ENCODE data around the gene TEAD2.
A peak's percentile ranks its signal among the peaks of the same experiment; 100 is the strongest.
"Not testable (repeated sequence)": the region's sequence is repeated elsewhere in the genome, so short reads cannot be mapped to it uniquely, and the experiment has no call there.

TEAD2 gene

GRCh38 chr19:49395581-49396407 is 33.6 kb upstream of the TEAD2 start:
- Mint-ChIP-seq H3K27ac (no peak overlapping the region), H3K36me3 (no peaks in the 10 kb centered on the region), H3K4me3 (no peak overlapping the region), H3K9me3 (no peaks in the 10 kb centered on the region), H3K4me1 (peaks cover 13% of the 10 kb centered on the region), H3K27me3 (peaks cover 5% of the 10 kb centered on the region)
- DNase-seq (ENCODE audit: low spot score in 2 of 2) = no peak
- no peak for ATAC-seq (ENCODE audit: low read depth)

GRCh38 chr19:49393881-49394280 is 31.7 kb upstream of the TEAD2 start:
- ATAC-seq (ENCODE audit: low read depth) = no peak
- Mint-ChIP-seq H3K4me1 (peaks cover 23% of the 10 kb centered on the region), H3K27ac (no peak overlapping the region), H3K27me3 (peaks cover 5% of the 10 kb centered on the region), H3K4me3 (no peak overlapping the region), H3K36me3 (no peaks in the 10 kb centered on the region), H3K9me3 (no peaks in the 10 kb centered on the region)
- DNase-seq (ENCODE audit: low spot score in 2 of 2) = no peak

- H3K27ac Mint-ChIP-seq = peak overlapping the region; percentile 70
- H3K4me1 Mint-ChIP-seq = peaks cover 29% of the 10 kb centered on the region
- DNase-seq (ENCODE audit: low spot score in 2 of 2) (peak; percentile 69 to 70), ATAC-seq (ENCODE audit: low read depth) (peak; percentile 50)
- no peaks in the 10 kb centered on the region for H3K36me3 Mint-ChIP-seq
- H3K9me3 Mint-ChIP-seq = peaks cover 1% of the 10 kb centered on the region
- no peaks in the 10 kb centered on the region for H3K27me3 Mint-ChIP-seq
- no peak overlapping the region for H3K4me3 Mint-ChIP-seq
Observed at GRCh38 chr19:49391581-49392399, 29.6 kb upstream of the TEAD2 start.

GRCh38 chr19:49390929-49391359 is 28.7 kb upstream of the TEAD2 start:
- peak; percentile 83 for ATAC-seq (ENCODE audit: low read depth)
- H3K4me1 Mint-ChIP-seq = peaks cover 29% of the 10 kb centered on the region
- peak overlapping the region; percentile 70 for H3K27ac Mint-ChIP-seq

GRCh38 chr19:49390131-49390928 is 28.1 kb upstream of the TEAD2 start:
- no peaks in the 10 kb centered on the region for H3K36me3 Mint-ChIP-seq
- H3K4me1 Mint-ChIP-seq = peaks cover 29% of the 10 kb centered on the region
- H3K4me3 Mint-ChIP-seq = peak overlapping the region; percentile 58
- peaks cover 1% of the 10 kb centered on the region for H3K9me3 Mint-ChIP-seq
- H3K27ac Mint-ChIP-seq = peak overlapping the region; percentile 70
- ATAC-seq (ENCODE audit: low read depth) (no peak), DNase-seq (ENCODE audit: low spot score in 2 of 2) (no peak)
- no peaks in the 10 kb centered on the region for H3K27me3 Mint-ChIP-seq

More at GRCh38 chr19:49390929-49391359, 28.7 kb upstream of the TEAD2 start:
- no peaks in the 10 kb centered on the region for H3K27me3 Mint-ChIP-seq
- H3K9me3 Mint-ChIP-seq = peaks cover 1% of the 10 kb centered on the region
- DNase-seq (ENCODE audit: low spot score in 2 of 2) = peak; percentile 40 to 61
- H3K4me3 Mint-ChIP-seq = peak overlapping the region; percentile 58
- H3K36me3 Mint-ChIP-seq = no peaks in the 10 kb centered on the region

- Mint-ChIP-seq H3K27ac (peak overlapping the region; percentile 70), H3K4me3 (no peak overlapping the region), H3K27me3 (no peaks in the 10 kb centered on the region), H3K4me1 (peaks cover 29% of the 10 kb centered on the region), H3K36me3 (no peaks in the 10 kb centered on the region), H3K9me3 (peaks cover 1% of the 10 kb centered on the region)
- ATAC-seq (ENCODE audit: low read depth) (no peak), DNase-seq (ENCODE audit: low spot score in 2 of 2) (no peak)
Observed at GRCh38 chr19:49389406-49389805, 27.2 kb upstream of the TEAD2 start.

GRCh38 chr19:49387936-49388372 is 25.7 kb upstream of the TEAD2 start, which contains the start of gene KASH5:
KASH5 (plus strand) TSS chr19:49388249; CDS start chr19:49390884, 2,635 bp downstream.
- DNase-seq (ENCODE audit: low spot score in 2 of 2) = peak; percentile 60 to 87
- H3K9me3 Mint-ChIP-seq = peaks cover 1% of the 10 kb centered on the region
- peak; percentile 65 for ATAC-seq (ENCODE audit: low read depth)
- no peaks in the 10 kb centered on the region for H3K36me3 Mint-ChIP-seq
- peak within 1 kb of the TSS; percentile 85 for H3K27ac Mint-ChIP-seq
- peak within 1 kb of the TSS; percentile 79 for H3K4me3 Mint-ChIP-seq
- H3K4me1 Mint-ChIP-seq = peaks cover 29% of the 10 kb centered on the region
- H3K27me3 Mint-ChIP-seq = no peaks in the 10 kb centered on the region

- DNase-seq (ENCODE audit: low spot score in 2 of 2) = no peak
- Mint-ChIP-seq H3K4me3 (no peak overlapping the region), H3K27me3 (no peaks in the 10 kb centered on the region), H3K36me3 (peaks cover 5% of the 10 kb centered on the region), H3K9me3 (peaks cover 7% of the 10 kb centered on the region), H3K27ac (no peak overlapping the region), H3K4me1 (peaks cover 8% of the 10 kb centered on the region)
- ATAC-seq (ENCODE audit: low read depth) = no peak
Observed at GRCh38 chr19:49383599-49383998, 21.4 kb upstream of the TEAD2 start.

- DNase-seq (ENCODE audit: low spot score in 2 of 2) = no peak
- Mint-ChIP-seq H3K27me3 (no peaks in the 10 kb centered on the region), H3K36me3 (peaks cover 5% of the 10 kb centered on the region), H3K4me3 (no peak overlapping the region), H3K9me3 (peaks cover 7% of the 10 kb centered on the region), H3K27ac (no peak overlapping the region), H3K4me1 (peaks cover 3% of the 10 kb centered on the region)
- no peak for ATAC-seq (ENCODE audit: low read depth)
Observed at GRCh38 chr19:49382639-49383038, 20.4 kb upstream of the TEAD2 start.

- Mint-ChIP-seq H3K4me1 (peaks cover 3% of the 10 kb centered on the region), H3K36me3 (peaks cover 7% of the 10 kb centered on the region), H3K27me3 (peaks cover 5% of the 10 kb centered on the region), H3K27ac (no peak overlapping the region), H3K4me3 (no peak overlapping the region), H3K9me3 (peaks cover 6% of the 10 kb centered on the region)
- ATAC-seq (ENCODE audit: low read depth) = no peak
- DNase-seq (ENCODE audit: low spot score in 2 of 2) = no peak
Observed at GRCh38 chr19:49380391-49380790, 18.2 kb upstream of the TEAD2 start.

GRCh38 chr19:49378512-49378911 is 16.3 kb upstream of the TEAD2 start:
- peaks cover 3% of the 10 kb centered on the region for H3K4me1 Mint-ChIP-seq
- DNase-seq (ENCODE audit: low spot score in 2 of 2) (no peak), ATAC-seq (ENCODE audit: low read depth) (no peak)
- H3K4me3 Mint-ChIP-seq = no peak overlapping the region
- H3K27me3 Mint-ChIP-seq = peaks cover 5% of the 10 kb centered on the region
- H3K36me3 Mint-ChIP-seq = peaks cover 7% of the 10 kb centered on the region
- H3K27ac Mint-ChIP-seq = no peak overlapping the region
- H3K9me3 Mint-ChIP-seq = peaks cover 6% of the 10 kb centered on the region

GRCh38 chr19:49374665-49375434 is 12.6 kb upstream of the TEAD2 start:
- Mint-ChIP-seq H3K9me3 (no peaks in the 10 kb centered on the region), H3K27ac (no peak overlapping the region), H3K36me3 (peaks cover 3% of the 10 kb centered on the region), H3K27me3 (peaks cover 5% of the 10 kb centered on the region), H3K4me1 (peaks cover 6% of the 10 kb centered on the region), H3K4me3 (no peak overlapping the region)
- DNase-seq (ENCODE audit: low spot score in 2 of 2) (no peak), ATAC-seq (ENCODE audit: low read depth) (no peak)

GRCh38 chr19:49373174-49373573 is 11.0 kb upstream of the TEAD2 start:
- H3K27me3 Mint-ChIP-seq, H3K27ac Mint-ChIP-seq, H3K4me1 Mint-ChIP-seq: not testable (repeated sequence)

More at GRCh38 chr19:49373174-49373573, 11.0 kb upstream of the TEAD2 start:
- not testable (repeated sequence) for H3K9me3 Mint-ChIP-seq; ATAC-seq (ENCODE audit: low read depth); H3K4me3 Mint-ChIP-seq; DNase-seq (ENCODE audit: low spot score in 2 of 2); H3K36me3 Mint-ChIP-seq

Data from memory B cell (primary cell).